ENCODE data around the gene IGFBPL1. TPM values are rescaled to one million over a fixed set of nuclear protein-coding genes. Genes with fewer than 3 reads are reported as not detected.
A peak's percentile ranks its signal among the peaks of the same experiment; 100 is the strongest.

IGFBPL1 gene
- total and polyA plus RNA-seq, 2 of the 13 experiments (the other 11 are each of a cell fraction or from before 2014, with no cell fraction given), result 0.24 TPM; not detected in 1

DNA sequence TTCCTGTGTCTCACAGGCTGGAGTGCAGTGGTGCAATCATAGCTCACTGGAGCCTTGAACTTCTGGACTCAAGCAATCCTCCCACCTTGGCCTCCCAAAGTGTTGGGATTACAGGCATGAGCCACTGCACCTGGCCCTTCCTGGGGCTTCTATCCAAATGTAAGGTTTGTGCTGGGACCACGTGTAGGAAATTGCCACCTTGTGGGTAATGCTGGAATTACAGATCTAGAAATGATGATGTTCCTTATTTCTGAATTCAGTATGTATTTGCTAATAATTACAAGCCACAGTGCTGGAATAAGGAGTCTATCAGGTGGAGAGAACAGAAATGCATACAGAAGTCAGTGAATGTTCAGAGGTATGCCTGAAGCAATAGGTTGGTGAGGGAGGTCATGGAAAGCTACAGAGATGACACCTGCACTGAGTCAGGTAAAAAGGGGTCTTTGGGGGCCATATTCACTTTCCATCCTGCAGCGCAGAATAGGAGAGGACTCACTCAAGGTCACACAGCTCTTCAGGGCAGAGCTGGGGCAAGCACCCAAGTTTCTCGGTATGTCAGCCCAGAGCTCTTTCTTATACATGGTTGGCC, 8.8 kb upstream of the IGFBPL1 start (continued):
- TF ChIP-seq ZNF816 (CRISPR knock-in tag; IDR thresholded peaks at IDR 0.05; ENCODE audit: borderline replicate concordance) (no peak), BCL6 (CRISPR knock-in tag; IDR thresholded peaks at IDR 0.05) (no peak), NONO (IDR thresholded peaks at IDR 0.05) (no peak), NONO (CRISPR knock-in tag; conservative IDR thresholded peaks at IDR 0.05) (no peak), ZNF703 (CRISPR knock-in tag; IDR thresholded peaks at IDR 0.05; ENCODE audit: borderline replicate concordance) (no peak), ZFP62 (CRISPR knock-in tag; IDR thresholded peaks at IDR 0.05) (no peak), EP300 (IDR thresholded peaks at IDR 0.05; ENCODE audit: low read depth in 2 of 2, low read length in 2 of 2) (no peak), EP300 (CRISPR knock-in tag; IDR thresholded peaks at IDR 0.05; ENCODE audit: borderline replicate concordance) (no peak), ZSCAN20 (CRISPR knock-in tag; IDR thresholded peaks at IDR 0.05; ENCODE audit: borderline replicate concordance) (no peak), HNRNPL (IDR thresholded peaks at IDR 0.05; ENCODE audit: low read depth, low read length) (no peak), ZNF776 (CRISPR knock-in tag; IDR thresholded peaks at IDR 0.05) (no peak), ZNF563 (CRISPR knock-in tag; IDR thresholded peaks at IDR 0.05) (no peak), RAD21 (CRISPR knock-in tag; IDR thresholded peaks at IDR 0.05) (0 out of 2 replicates have a peak, but pooled peaks have one; percentile 19), MAFK (conservative IDR thresholded peaks at IDR 0.05 in 1 of 2, IDR thresholded peaks at IDR 0.05 in 1 of 2; ENCODE audit: low read length in 2 of 2) (no peak), ZBTB1 (CRISPR knock-in tag; IDR thresholded peaks at IDR 0.05; ENCODE audit: borderline replicate concordance) (no peak), SMC3 (IDR thresholded peaks at IDR 0.05; ENCODE audit: low read length) (peak; percentile 58; the same call in 1 of the 2 replicates), NFKBIZ (CRISPR knock-in tag; IDR thresholded peaks at IDR 0.05) (no peak), DR1 (CRISPR knock-in tag; IDR thresholded peaks at IDR 0.05) (no peak), RARG (CRISPR knock-in tag; IDR thresholded peaks at IDR 0.05; ENCODE audit: low read depth) (no peak), TBP (CRISPR knock-in tag; IDR thresholded peaks at IDR 0.05) (no peak), TCF7 (IDR thresholded peaks at IDR 0.05; ENCODE audit: low read depth) (no peak), ZBTB8A (CRISPR knock-in tag; IDR thresholded peaks at IDR 0.05; ENCODE audit: borderline replicate concordance, low read depth) (no peak), ELF4 (CRISPR knock-in tag; IDR thresholded peaks at IDR 0.05; ENCODE audit: borderline replicate concordance) (no peak), CCDC6 (CRISPR knock-in tag; IDR thresholded peaks at IDR 0.05) (no peak)
- TF ChIP-seq, protein P1, sequence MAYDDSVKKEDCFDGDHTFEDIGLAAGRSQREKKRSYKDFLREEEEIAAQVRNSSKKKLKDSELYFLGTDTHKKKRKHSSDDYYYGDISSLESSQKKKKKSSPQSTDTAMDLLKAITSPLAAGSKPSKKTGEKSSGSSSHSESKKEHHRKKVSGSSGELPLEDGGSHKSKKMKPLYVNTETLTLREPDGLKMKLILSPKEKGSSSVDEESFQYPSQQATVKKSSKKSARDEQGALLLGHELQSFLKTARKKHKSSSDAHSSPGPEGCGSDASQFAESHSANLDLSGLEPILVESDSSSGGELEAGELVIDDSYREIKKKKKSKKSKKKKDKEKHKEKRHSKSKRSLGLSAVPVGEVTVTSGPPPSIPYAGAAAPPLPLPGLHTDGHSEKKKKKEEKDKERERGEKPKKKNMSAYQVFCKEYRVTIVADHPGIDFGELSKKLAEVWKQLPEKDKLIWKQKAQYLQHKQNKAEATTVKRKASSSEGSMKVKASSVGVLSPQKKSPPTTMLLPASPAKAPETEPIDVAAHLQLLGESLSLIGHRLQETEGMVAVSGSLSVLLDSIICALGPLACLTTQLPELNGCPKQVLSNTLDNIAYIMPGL (CRISPR knock-in tag; IDR thresholded peaks at IDR 0.05; ENCODE audit: borderline replicate concordance in 1 of 2, low read depth in 1 of 2), result peak in 1 of 2 experiments; percentile 25; a peak in 1 of 4 replicates
- TF ChIP-seq, protein P2, sequence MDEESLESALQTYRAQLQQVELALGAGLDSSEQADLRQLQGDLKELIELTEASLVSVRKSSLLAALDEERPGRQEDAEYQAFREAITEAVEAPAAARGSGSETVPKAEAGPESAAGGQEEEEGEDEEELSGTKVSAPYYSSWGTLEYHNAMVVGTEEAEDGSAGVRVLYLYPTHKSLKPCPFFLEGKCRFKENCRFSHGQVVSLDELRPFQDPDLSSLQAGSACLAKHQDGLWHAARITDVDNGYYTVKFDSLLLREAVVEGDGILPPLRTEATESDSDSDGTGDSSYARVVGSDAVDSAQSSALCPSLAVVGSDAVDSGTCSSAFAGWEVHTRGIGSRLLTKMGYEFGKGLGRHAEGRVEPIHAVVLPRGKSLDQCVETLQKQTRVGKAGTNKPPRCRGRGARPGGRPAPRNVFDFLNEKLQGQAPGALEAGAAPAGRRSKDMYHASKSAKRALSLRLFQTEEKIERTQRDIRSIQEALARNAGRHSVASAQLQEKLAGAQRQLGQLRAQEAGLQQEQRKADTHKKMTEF (CRISPR knock-in tag; IDR thresholded peaks at IDR 0.05), result 0 out of 2 replicates have a peak, but pooled peaks have one; percentile 24
- TF ChIP-seq, protein P3, sequence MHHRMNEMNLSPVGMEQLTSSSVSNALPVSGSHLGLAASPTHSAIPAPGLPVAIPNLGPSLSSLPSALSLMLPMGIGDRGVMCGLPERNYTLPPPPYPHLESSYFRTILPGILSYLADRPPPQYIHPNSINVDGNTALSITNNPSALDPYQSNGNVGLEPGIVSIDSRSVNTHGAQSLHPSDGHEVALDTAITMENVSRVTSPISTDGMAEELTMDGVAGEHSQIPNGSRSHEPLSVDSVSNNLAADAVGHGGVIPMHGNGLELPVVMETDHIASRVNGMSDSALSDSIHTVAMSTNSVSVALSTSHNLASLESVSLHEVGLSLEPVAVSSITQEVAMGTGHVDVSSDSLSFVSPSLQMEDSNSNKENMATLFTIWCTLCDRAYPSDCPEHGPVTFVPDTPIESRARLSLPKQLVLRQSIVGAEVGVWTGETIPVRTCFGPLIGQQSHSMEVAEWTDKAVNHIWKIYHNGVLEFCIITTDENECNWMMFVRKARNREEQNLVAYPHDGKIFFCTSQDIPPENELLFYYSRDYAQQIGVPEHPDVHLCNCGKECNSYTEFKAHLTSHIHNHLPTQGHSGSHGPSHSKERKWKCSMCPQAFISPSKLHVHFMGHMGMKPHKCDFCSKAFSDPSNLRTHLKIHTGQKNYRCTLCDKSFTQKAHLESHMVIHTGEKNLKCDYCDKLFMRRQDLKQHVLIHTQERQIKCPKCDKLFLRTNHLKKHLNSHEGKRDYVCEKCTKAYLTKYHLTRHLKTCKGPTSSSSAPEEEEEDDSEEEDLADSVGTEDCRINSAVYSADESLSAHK (CRISPR knock-in tag; IDR thresholded peaks at IDR 0.05; ENCODE audit: borderline replicate concordance), result no peak

All from HepG2 (cell line).